ENCODE data around the gene GIPC3. TPM values are rescaled to one million over a fixed set of nuclear protein-coding genes. Genes with fewer than 3 reads are reported as not detected.

GIPC3 gene
- total RNA-seq, 3 donors from 2014 or later: 0.34 to 1.1 (median 0.58) TPM

GRCh38 chr19:3547301-3547731, 38.0 kb upstream of the GIPC3 start:
- ATAC-seq: no peak
- peak; percentile 19 for TF ChIP-seq CTCF (IDR thresholded peaks at IDR 0.05)

DNA sequence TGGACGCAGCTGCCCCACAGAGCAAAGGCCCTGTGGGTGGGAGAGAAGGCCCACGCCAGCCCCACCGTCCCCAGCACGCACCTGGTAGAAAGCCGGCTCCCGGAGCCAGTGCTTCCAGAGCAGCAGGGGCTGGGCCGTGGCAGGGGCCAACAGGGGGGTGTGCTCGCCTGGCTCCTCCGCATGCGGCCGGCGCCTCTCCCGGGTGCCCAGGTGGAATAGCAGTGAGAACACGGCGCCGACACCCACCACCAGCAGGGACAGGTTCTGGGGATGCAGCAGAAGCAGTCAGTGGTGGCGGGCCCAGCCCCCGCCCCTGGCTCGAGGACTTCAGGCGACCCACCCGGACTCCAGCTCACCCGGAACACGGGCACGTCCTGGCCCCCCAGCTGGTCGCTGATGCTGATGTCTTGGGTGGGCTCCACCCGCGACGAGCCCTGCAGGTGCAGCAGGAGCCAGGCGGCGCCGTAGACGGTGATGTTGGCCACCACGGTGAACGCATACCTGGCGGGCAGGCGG, 37.5 kb upstream of the GIPC3 start:
- ATAC-seq (no peak), DNase-seq (peak in 1 of 3 donors; percentile 61)
- H3K36me3 ChIP-seq (ENCODE audit: low read depth): no peaks in the 10 kb centered on the region
- intact Hi-C loops (cut with DNase I, micrococcal nuclease): loop anchor here in 1 of 2 donors (10.0 kb wide), 1 partner anchor 67 kb away; no protein-coding TSS in a partner anchor
- H3K4me1 ChIP-seq (ENCODE audit: low read depth): no peaks in the 10 kb centered on the region
- no peak overlapping the region for H3K4me3 ChIP-seq
- TF ChIP-seq CTCF (IDR thresholded peaks at IDR 0.05): no peak
- no peaks in the 10 kb centered on the region for H3K9me3 ChIP-seq

More at GRCh38 chr19:3547301-3547731, 38.0 kb upstream of the GIPC3 start:
- no peaks in the 10 kb centered on the region for H3K36me3 ChIP-seq (ENCODE audit: low read depth)
- no peaks in the 10 kb centered on the region for H3K9me3 ChIP-seq
- no peak overlapping the region for H3K4me3 ChIP-seq
- peak in 1 of 3 donors; percentile 52 for DNase-seq
- intact Hi-C loops (cut with DNase I, micrococcal nuclease): loop anchor here in 1 of 2 donors (10.0 kb wide), 1 partner anchor 67 kb away; no protein-coding TSS in a partner anchor
- no peaks in the 10 kb centered on the region for H3K4me1 ChIP-seq (ENCODE audit: low read depth)

DNA sequence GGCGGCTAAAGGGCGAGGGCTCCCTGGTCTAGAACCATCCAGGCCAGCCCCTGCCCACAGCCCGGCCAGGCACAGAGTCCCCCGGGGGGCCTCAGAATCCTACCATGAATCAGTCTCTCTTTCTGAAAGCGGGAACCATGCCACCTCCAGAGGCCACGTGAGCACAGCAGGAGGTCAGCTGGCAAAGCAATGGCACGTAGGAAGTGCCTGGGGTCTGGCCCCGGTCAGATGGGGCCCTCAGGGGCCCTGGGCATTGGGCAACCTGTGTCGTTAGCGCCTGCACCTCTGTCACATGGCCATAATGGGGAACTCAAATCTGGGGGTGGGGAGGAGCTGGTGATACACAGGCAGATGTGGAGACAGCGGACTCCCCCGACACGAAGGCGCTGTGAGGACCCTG, 36.7 kb upstream of the GIPC3 start:
- no peak for TF ChIP-seq CTCF (IDR thresholded peaks at IDR 0.05)
- Histone ChIP-seq H3K36me3 (ENCODE audit: low read depth) (no peaks in the 10 kb centered on the region), H3K4me1 (ENCODE audit: low read depth) (no peaks in the 10 kb centered on the region), H3K9me3 (no peaks in the 10 kb centered on the region), H3K4me3 (no peak overlapping the region)
- DNase-seq (peak in 1 of 3 donors; percentile 37), ATAC-seq (no peak)
- intact Hi-C loops (cut with DNase I, micrococcal nuclease): loop anchor here in 1 of 2 donors (10.0 kb wide), 1 partner anchor 66 kb away; no protein-coding TSS in a partner anchor

DNA sequence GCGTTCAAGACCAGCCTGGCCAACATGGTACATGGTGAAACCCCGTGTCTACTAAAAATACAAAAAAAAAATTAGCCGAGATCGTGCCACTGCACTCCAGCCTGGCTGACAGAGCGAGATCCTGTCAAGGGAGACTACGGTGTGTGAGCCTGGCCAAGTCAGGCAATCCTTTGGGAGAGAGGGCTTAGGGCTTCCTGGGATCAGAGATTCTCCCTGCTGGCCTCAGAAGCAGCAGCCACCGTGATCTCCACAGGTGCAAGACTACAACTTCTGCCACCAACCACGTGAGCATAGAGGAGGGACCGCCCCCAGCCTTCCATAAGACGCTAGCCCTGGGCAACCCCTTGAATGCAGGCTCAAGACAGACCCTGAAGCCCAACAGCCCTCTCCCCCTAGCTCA, 35.5 kb upstream of the GIPC3 start:
- Histone ChIP-seq H3K9me3 (no peaks in the 10 kb centered on the region), H3K4me3 (no peak overlapping the region), H3K36me3 (ENCODE audit: low read depth) (no peaks in the 10 kb centered on the region), H3K4me1 (ENCODE audit: low read depth) (peaks cover 4% of the 10 kb centered on the region)
- ATAC-seq: no peak
- no peak for TF ChIP-seq CTCF (IDR thresholded peaks at IDR 0.05)
- intact Hi-C loops (cut with DNase I, micrococcal nuclease): loop anchor here in 1 of 2 donors (10.0 kb wide), 1 partner anchor 65 kb away; no protein-coding TSS in a partner anchor
- DNase-seq: peak in 1 of 3 donors; percentile 18

GRCh38 chr19:3550947-3551791, 34.1 kb upstream of the GIPC3 start:
- DNase-seq (peak in 1 of 3 donors; percentile 48), ATAC-seq (no peak)
- no peak for TF ChIP-seq CTCF (IDR thresholded peaks at IDR 0.05)
- intact Hi-C loops (cut with DNase I, micrococcal nuclease): no loop called here
- no peak overlapping the region for H3K4me3 ChIP-seq
- H3K36me3 ChIP-seq (ENCODE audit: low read depth): no peaks in the 10 kb centered on the region
- H3K9me3 ChIP-seq: no peaks in the 10 kb centered on the region
- H3K4me1 ChIP-seq (ENCODE audit: low read depth): peaks cover 12% of the 10 kb centered on the region
